ENCODE results near the gene PRUNE2. TPM values are rescaled to one million over a fixed set of nuclear protein-coding genes. Genes with fewer than 3 reads are reported as not detected.

The PRUNE2 gene
- total RNA-seq, 1 donor from 2014 or later = 8.7 TPM

DNA sequence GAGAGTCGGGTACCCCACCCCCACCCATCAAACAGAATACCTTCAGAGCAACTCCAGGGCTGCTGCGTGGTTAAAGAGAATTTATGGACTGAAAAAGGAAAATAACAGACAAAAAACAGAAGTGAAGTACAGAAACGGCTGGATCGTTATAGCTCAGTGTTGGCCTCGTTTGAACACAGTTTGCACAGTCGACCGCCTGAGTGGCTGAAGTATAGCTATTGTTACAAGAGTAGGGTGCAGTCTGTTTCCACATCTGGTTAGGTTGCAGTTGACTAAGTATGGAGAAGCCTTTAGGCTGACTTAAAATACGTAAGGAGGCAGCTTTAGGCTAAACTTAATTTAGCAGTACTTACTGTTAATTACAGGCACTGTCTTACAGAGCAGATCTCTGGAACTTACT lies 325.7 kb downstream of the PRUNE2 start:
- Histone ChIP-seq H3K27me3 (ENCODE audit: insufficient read depth, low read length) (no peaks in the 10 kb centered on the region), H3K36me3 (ENCODE audit: insufficient read depth, low read length) (no peaks in the 10 kb centered on the region), H3K4me1 (ENCODE audit: insufficient read depth, low read length) (peaks cover 17% of the 10 kb centered on the region), H2AFZ (ENCODE audit: low read depth, low read length) (no peak overlapping the region), H3K9me3 (ENCODE audit: insufficient read depth, low read depth, low read length) (no peaks in the 10 kb centered on the region), H4K20me1 (ENCODE audit: insufficient read depth, low read length) (no peaks in the 10 kb centered on the region), H3K9ac (ENCODE audit: low read length) (no peak overlapping the region), H3K27ac (ENCODE audit: low read depth, low read length) (no peak overlapping the region), H3K4me3 (ENCODE audit: insufficient read depth, low read depth, low read length) (no peak overlapping the region), H3K79me2 (ENCODE audit: insufficient read depth, low read length) (no peaks in the 10 kb centered on the region), H3K4me2 (ENCODE audit: low read length) (no peak overlapping the region)
- peaks cover 11% of the 10 kb centered on the region for H3K27me3 Mint-ChIP-seq (ENCODE audit: low read depth, unreplicated experiment)
- no peaks in the 10 kb centered on the region for H3K36me3 Mint-ChIP-seq (ENCODE audit: low read depth, unreplicated experiment)
- DNase-seq (ENCODE audit: low read depth) (no peak), FAIRE-seq (no peak)
- no peak for TF ChIP-seq EZH2 (IDR thresholded peaks at IDR 0.05; ENCODE audit: insufficient read depth, low read length)
- no peak for TF ChIP-seq CTCF (IDR thresholded peaks at IDR 0.05; ENCODE audit: insufficient read depth, low read depth, low read length)
- no peaks in the 10 kb centered on the region for H3K9me3 Mint-ChIP-seq (ENCODE audit: unreplicated experiment)
- H3K27ac Mint-ChIP-seq (ENCODE audit: unreplicated experiment) = no peak overlapping the region
- no peak overlapping the region for H3K4me3 Mint-ChIP-seq (ENCODE audit: unreplicated experiment)
- H3K4me1 Mint-ChIP-seq (ENCODE audit: low read depth, unreplicated experiment) = peaks cover 28% of the 10 kb centered on the region

DNA sequence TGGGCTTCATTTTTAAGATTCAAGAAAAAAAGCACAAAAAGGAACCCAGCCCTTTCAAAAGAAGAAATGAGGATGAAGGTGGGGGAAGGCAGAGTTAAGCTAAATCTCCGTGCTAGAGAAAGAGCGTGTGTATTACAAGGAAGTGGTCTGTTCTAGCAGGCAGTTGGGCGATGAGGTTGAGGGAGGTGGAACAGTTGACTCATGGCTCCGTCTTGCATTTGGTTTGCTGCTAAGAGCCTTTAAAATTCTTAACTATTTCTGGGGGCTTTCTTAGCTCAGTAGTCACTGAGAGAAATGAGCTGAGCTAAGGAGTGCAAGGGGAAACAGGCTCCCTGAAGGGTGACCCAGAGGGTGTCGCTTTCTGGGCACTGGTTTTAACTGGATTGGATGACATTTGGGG lies 329.6 kb downstream of the PRUNE2 start:
- Mint-ChIP-seq H3K36me3 (ENCODE audit: low read depth, unreplicated experiment) (no peaks in the 10 kb centered on the region), H3K27ac (ENCODE audit: unreplicated experiment) (peak overlapping the region; percentile 84), H3K27me3 (ENCODE audit: low read depth, unreplicated experiment) (no peaks in the 10 kb centered on the region), H3K4me1 (ENCODE audit: low read depth, unreplicated experiment) (peaks cover 36% of the 10 kb centered on the region), H3K9me3 (ENCODE audit: unreplicated experiment) (no peaks in the 10 kb centered on the region), H3K4me3 (ENCODE audit: unreplicated experiment) (no peak overlapping the region)
- no peaks in the 10 kb centered on the region for H3K27me3 ChIP-seq (ENCODE audit: insufficient read depth, low read length)
- no peaks in the 10 kb centered on the region for H3K36me3 ChIP-seq (ENCODE audit: insufficient read depth, low read length)
- FAIRE-seq = peak; percentile 90
- no peaks in the 10 kb centered on the region for H4K20me1 ChIP-seq (ENCODE audit: insufficient read depth, low read length)
- DNase-seq (ENCODE audit: low read depth) = peak; percentile 98
- H3K27ac ChIP-seq (ENCODE audit: low read depth, low read length) = peak overlapping the region; percentile 74
- peak overlapping the region; percentile 62 for H3K4me2 ChIP-seq (ENCODE audit: low read length)
- no peaks in the 10 kb centered on the region for H3K9me3 ChIP-seq (ENCODE audit: insufficient read depth, low read depth, low read length)
- peaks cover 21% of the 10 kb centered on the region for H3K4me1 ChIP-seq (ENCODE audit: insufficient read depth, low read length)
- H3K4me3 ChIP-seq (ENCODE audit: insufficient read depth, low read depth, low read length) = no peak overlapping the region
- H3K9ac ChIP-seq (ENCODE audit: low read length) = no peak overlapping the region
- peak overlapping the region; percentile 1 for H2AFZ ChIP-seq (ENCODE audit: low read depth, low read length)
- H3K79me2 ChIP-seq (ENCODE audit: insufficient read depth, low read length) = no peaks in the 10 kb centered on the region
- no peak for TF ChIP-seq CTCF (IDR thresholded peaks at IDR 0.05; ENCODE audit: insufficient read depth, low read depth, low read length)
- TF ChIP-seq EZH2 (IDR thresholded peaks at IDR 0.05; ENCODE audit: insufficient read depth, low read length) = no peak

DNA sequence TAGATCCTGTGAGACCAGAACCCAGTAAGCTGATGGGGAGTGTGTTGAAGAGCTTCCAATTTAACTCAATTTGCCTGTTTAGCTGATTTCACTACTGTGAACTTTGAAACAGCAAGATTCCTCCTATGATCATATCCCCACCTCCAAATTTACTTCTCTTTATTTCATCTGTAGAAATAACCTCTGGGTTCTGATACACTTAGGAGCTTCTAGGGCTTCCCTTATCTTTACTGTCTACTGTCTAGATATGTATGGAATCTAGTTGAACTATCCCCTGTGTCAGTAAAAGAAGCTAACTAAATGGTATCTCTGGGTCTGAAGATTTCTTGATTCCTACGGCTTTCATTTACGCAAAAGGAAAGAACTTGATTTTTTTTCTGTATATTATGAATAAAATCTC lies 330.2 kb downstream of the PRUNE2 start:
- peak overlapping the region; percentile 84 for H3K27ac Mint-ChIP-seq (ENCODE audit: unreplicated experiment)
- no peak for FAIRE-seq
- H3K36me3 Mint-ChIP-seq (ENCODE audit: low read depth, unreplicated experiment) = no peaks in the 10 kb centered on the region

More for the DNA sequence above, 330.2 kb downstream of the PRUNE2 start:
- Mint-ChIP-seq H3K4me1 (ENCODE audit: low read depth, unreplicated experiment) (peaks cover 36% of the 10 kb centered on the region), H3K27me3 (ENCODE audit: low read depth, unreplicated experiment) (no peaks in the 10 kb centered on the region), H3K4me3 (ENCODE audit: unreplicated experiment) (no peak overlapping the region), H3K9me3 (ENCODE audit: unreplicated experiment) (peaks cover under 1% of the 10 kb centered on the region)
- Histone ChIP-seq H3K4me3 (ENCODE audit: insufficient read depth, low read depth, low read length) (no peak overlapping the region), H3K4me1 (ENCODE audit: insufficient read depth, low read length) (peaks cover 24% of the 10 kb centered on the region), H3K36me3 (ENCODE audit: insufficient read depth, low read length) (no peaks in the 10 kb centered on the region), H3K9me3 (ENCODE audit: insufficient read depth, low read depth, low read length) (peaks cover under 1% of the 10 kb centered on the region), H2AFZ (ENCODE audit: low read depth, low read length) (no peak overlapping the region), H4K20me1 (ENCODE audit: insufficient read depth, low read length) (no peaks in the 10 kb centered on the region), H3K79me2 (ENCODE audit: insufficient read depth, low read length) (no peaks in the 10 kb centered on the region), H3K4me2 (ENCODE audit: low read length) (no peak overlapping the region), H3K27ac (ENCODE audit: low read depth, low read length) (peak overlapping the region; percentile 21), H3K27me3 (ENCODE audit: insufficient read depth, low read length) (no peaks in the 10 kb centered on the region), H3K9ac (ENCODE audit: low read length) (no peak overlapping the region)
- DNase-seq (ENCODE audit: low read depth) = no peak
- TF ChIP-seq CTCF (IDR thresholded peaks at IDR 0.05; ENCODE audit: insufficient read depth, low read depth, low read length) (no peak), EZH2 (IDR thresholded peaks at IDR 0.05; ENCODE audit: insufficient read depth, low read length) (no peak)
